ENCODE measurements around the gene KRTAP19-3.

Gene KRTAP19-3

DNA sequence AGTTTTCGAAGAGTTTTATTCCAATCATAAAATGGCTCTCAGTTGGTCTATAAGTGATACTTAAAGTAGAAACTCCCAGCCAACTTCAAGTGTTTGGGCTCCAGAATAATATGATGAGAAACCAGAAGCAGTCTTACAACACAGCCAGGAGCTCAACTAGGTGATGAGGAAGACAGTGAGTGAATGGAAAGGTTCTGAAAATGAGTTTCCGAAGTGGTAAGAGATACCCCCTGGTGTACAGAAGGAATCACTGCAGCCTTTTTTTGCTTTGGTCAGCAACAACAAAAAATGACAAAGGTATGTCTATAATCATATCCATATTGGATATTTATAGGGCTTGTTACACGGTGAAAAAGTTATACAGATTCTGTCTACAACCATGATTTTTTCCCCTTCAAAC is 28.1 kb downstream of the KRTAP19-3 start:
- no peak overlapping the region for H3K4me3 ChIP-seq (ENCODE audit: low read depth, low read length)
- TF ChIP-seq, protein P1, sequence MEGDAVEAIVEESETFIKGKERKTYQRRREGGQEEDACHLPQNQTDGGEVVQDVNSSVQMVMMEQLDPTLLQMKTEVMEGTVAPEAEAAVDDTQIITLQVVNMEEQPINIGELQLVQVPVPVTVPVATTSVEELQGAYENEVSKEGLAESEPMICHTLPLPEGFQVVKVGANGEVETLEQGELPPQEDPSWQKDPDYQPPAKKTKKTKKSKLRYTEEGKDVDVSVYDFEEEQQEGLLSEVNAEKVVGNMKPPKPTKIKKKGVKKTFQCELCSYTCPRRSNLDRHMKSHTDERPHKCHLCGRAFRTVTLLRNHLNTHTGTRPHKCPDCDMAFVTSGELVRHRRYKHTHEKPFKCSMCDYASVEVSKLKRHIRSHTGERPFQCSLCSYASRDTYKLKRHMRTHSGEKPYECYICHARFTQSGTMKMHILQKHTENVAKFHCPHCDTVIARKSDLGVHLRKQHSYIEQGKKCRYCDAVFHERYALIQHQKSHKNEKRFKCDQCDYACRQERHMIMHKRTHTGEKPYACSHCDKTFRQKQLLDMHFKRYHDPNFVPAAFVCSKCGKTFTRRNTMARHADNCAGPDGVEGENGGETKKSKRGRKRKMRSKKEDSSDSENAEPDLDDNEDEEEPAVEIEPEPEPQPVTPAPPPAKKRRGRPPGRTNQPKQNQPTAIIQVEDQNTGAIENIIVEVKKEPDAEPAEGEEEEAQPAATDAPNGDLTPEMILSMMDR (IDR thresholded peaks at IDR 0.05; ENCODE audit: low read depth, low read length, missing control alignments): peak; percentile 50
- no peak for DNase-seq (ENCODE audit: low read depth)
- in situ Hi-C loops (cut with HindIII; ENCODE audit: low sequenced_read_pairs): no loop called here

DNA sequence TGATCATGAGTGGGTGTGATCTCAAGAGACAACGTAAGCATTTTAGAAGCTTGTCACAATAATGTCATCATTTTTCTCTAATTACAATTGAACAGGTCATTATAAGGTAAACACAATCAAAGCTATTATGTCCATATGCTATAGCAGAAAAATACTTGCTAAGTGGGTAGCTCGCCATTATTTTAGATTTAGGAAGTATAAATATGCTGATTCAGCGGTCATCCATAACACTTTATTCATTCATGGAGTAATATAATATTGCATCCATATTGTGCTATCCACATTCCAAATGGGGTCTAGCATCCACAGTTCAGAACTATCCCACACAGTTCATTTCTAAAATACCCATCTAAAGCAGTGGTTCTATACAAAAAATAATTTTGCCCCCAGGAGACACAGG is 43.3 kb downstream of the KRTAP19-3 start:
- in situ Hi-C loops (cut with HindIII; ENCODE audit: low sequenced_read_pairs): no loop called here
- no peak overlapping the region for H3K4me3 ChIP-seq (ENCODE audit: low read depth, low read length)
- TF ChIP-seq, protein P1 (IDR thresholded peaks at IDR 0.05; ENCODE audit: low read depth, low read length, missing control alignments): no peak
- DNase-seq (ENCODE audit: low read depth): no peak

DNA sequence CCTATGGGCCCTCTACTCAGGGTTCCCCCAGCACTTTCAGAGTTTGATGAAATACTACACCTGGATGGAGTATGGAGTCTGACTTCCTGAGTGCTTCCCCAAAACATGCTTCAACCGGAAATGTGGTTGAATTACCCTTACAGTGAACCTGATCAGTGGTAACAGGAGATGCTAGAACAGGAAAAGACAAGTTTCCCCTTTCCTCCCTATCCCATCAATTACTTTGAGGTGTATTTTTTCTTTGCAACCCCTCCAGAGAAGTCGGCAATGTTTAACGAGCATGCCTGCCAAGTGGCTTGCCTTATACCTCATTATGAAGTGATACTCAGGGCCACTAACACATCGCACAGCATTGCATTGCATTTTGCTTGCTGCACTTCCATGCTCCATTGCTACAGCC is 44.8 kb downstream of the KRTAP19-3 start:
- in situ Hi-C loops (cut with HindIII; ENCODE audit: low sequenced_read_pairs): no loop called here
- DNase-seq (ENCODE audit: low read depth): no peak
- no peak overlapping the region for H3K4me3 ChIP-seq (ENCODE audit: low read depth, low read length)
- TF ChIP-seq, protein P1 (IDR thresholded peaks at IDR 0.05; ENCODE audit: low read depth, low read length, missing control alignments): no peak

DNA sequence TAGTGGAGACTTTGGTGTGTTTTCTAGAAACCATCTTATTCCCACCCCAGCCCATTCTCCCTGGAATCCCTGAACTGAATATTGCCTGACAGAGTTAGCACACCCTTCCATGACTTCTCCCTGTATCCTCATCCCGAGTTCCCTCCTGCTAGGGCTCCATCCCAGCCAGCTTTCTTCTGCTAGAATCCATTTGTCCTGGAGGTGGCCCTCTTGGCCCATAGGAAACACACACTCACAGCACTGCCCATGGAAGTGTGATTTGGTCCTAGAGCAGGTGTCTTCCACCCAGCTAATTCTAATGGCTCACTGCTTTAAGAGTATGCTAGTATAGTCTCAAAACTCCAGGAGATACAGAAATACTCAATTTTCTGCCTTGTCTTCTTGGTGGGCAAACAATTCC is 47.6 kb downstream of the KRTAP19-3 start:
- in situ Hi-C loops (cut with HindIII; ENCODE audit: low sequenced_read_pairs): no loop called here
- DNase-seq (ENCODE audit: low read depth): no peak
- no peak overlapping the region for H3K4me3 ChIP-seq (ENCODE audit: low read depth, low read length)
- TF ChIP-seq, protein P1 (IDR thresholded peaks at IDR 0.05; ENCODE audit: low read depth, low read length, missing control alignments): no peak

DNA sequence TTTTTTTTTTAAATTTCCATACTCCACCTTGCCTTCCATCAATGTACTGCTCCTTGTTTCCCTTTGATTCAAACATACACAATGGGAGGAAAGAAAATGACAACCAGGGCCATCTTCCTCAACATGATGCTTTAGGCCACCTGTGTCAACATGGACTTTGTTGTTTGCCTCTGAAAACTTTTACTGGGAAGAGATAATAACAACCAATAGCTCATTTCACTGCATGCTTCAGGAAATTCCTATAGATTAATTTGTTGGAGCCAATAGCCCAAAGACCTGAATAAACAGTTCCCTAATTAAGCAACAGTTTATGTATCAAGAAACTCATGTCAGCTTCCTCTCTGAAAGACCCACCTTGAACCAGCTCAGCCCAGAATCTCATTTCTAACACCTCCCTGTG is 48.6 kb downstream of the KRTAP19-3 start:
- DNase-seq (ENCODE audit: low read depth): no peak
- TF ChIP-seq, protein P1 (IDR thresholded peaks at IDR 0.05; ENCODE audit: low read depth, low read length, missing control alignments): no peak
- in situ Hi-C loops (cut with HindIII; ENCODE audit: low sequenced_read_pairs): no loop called here
- H3K4me3 ChIP-seq (ENCODE audit: low read depth, low read length): no peak overlapping the region
